T-helper 2 cell treated with Interferon-gamma antibody and Interleukin-4, amounts not matched to agents 100 ng/mL and 5 ng/mL, for 36 hours (primary cell): ENCODE measurements around the gene TGFBI. TPM values are rescaled to one million over a fixed set of nuclear protein-coding genes. Genes with fewer than 3 reads are reported as not detected.
"Not testable (repeated sequence)": the region's sequence is repeated elsewhere in the genome, so short reads cannot be mapped to it uniquely, and the experiment has no call there.

ENCODE experiments used
- intact Hi-C: fragments of 100-400 bp; cut with micrococcal nuclease; formaldehyde crosslinking; loops from one replicate; pipeline ENCODE4 v1.15.1; 2023
- total RNA-seq: library from RNA; stranded (reverse); gene quantifications from 2 replicates; pipeline ENCODE4 v1.2.3, GENCODE V29; 2022

TGFBI gene
- total RNA-seq, 1 donor from 2014 or later = 0.45 TPM

DNA sequence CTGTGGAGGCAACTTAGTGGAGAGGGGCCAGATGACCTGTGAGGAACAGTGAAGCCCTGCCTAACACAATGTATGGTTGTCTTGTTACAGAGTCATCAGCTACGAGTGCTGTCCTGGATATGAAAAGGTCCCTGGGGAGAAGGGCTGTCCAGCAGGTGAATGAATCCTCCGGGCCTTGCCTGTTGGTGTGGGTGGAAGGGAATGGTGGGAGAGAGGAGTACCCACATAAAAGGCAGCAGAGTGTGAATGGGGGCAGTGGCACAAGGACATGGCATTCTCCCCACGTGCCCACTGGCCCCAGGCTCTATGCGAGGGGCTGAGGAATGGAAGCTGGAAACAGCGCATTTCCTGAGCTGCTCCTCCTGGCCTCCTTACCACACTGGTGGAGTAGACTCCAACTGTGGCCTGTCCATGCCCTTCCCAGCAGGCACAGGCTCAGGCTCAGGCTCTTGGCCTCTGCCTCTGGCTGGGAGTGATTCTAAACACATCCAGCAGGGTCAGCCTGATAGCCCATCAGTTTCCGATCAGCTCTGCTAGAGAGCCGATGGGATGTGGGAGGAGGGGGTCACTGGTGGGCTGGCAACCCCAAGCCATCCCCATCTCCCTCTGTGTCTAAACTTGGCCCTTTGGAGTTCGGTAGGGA lies 15.3 kb downstream of the TGFBI start:
- intact Hi-C loops = no loop called here

DNA sequence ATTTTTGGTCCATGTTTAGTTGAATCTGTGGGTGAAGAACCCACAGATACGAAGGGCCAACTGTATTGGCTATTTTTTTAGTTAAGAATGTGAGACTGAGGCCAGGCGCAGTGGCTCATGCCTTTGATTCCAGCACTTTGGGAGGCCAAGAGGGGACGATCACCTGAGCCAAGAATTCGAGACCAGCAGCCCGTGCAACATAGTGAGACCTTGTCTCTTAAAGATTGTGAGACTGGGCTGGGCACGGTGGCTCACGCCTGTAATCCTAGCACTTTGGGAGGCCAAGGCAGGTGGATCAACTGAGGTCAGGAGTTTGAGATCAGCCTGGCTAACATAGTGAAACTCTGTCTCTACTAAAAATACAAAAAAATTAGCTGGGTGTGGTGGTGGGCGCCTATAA lies 16.2 kb downstream of the TGFBI start:
- intact Hi-C loops = not testable (repeated sequence)

DNA sequence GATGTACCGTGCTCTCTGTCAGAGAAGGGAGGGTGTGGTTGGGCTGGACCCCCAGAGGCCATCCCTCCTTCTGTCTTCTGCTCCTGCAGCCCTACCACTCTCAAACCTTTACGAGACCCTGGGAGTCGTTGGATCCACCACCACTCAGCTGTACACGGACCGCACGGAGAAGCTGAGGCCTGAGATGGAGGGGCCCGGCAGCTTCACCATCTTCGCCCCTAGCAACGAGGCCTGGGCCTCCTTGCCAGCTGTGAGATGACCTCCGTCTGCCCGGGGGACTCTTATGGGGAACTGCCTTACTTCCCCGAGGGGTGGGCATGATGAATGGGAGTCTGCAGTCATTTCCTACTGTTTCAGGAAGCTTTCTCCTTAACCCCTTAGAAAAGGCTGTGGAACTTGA lies 17.5 kb downstream of the TGFBI start:
- intact Hi-C loops = no loop called here

DNA sequence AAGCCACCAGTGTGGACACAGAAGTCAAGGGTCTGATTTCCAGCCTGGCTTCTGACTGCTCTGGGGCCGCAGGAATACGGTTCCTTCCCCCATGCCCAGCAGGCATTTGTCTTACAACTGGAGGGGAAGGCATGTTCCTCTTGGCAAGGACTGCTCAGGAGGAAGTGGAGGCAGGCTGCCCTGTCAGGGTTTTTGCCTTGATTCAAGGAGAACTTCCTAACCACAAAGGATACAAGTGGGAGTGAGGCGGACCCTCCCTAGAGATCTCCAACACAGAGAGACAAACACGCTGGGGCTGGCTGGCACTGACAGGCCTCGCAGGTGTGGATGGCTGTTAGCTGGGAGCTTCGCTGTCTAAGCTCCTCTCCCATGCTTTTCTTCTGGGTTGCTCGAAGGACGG lies 19.1 kb downstream of the TGFBI start:
- intact Hi-C loops = no loop called here

DNA sequence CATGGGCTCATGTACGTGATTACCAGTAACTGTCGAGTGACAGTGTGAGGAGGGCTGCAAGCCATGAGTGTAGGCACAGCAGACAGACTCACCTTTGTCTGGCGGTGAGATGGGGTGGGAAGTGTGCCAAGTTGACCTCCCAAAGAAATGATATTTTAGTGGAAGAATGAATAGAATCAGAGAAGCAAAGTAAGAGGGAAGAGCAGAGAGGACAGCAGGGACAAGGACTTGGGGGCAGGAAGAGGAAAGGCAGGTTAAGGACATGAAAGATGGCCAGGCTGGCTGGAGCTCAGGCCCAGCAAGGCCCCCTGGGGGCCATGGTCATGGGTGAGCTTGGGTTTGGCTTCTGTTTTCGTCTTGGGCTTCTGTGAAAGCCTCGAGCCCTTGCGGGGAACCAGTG lies 20.2 kb downstream of the TGFBI start:
- intact Hi-C loops = no loop called here

DNA sequence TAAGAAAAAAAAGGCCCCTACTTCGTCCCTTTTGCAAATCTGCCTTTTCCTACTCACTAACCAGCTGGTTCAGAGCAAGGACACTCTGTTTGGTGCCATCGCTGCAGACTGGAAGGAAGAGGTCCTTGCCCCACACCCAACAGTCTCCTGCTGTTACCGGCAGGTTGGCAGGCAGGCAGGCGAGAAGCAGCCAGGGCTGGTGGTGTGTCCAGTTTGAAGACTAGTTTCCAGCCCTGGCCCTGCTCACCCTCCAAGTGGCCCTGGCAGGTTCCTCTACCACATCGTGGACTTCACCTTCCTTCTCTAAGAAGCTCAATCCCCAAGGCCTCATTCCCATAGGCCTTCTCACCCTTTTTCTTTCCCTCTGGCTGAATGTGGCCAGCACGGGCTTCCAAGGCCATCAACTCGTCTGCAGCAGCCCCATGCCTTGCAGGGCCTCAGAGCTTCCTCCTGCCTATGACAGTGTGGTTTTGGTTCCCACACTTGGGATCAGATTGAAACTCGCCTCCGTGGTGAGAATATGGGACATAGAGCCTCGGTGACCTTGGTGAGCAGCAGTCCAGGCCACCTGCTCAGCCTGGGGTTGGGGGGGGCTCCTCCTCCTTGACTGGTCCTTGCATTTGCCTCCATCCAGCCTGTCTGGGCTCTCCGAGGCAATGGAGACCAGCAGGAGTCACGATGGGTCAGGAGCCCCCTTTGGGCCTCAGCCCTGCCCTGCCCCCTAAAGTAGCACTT lies 22.9 kb downstream of the TGFBI start:
- intact Hi-C loops = no loop called here

DNA sequence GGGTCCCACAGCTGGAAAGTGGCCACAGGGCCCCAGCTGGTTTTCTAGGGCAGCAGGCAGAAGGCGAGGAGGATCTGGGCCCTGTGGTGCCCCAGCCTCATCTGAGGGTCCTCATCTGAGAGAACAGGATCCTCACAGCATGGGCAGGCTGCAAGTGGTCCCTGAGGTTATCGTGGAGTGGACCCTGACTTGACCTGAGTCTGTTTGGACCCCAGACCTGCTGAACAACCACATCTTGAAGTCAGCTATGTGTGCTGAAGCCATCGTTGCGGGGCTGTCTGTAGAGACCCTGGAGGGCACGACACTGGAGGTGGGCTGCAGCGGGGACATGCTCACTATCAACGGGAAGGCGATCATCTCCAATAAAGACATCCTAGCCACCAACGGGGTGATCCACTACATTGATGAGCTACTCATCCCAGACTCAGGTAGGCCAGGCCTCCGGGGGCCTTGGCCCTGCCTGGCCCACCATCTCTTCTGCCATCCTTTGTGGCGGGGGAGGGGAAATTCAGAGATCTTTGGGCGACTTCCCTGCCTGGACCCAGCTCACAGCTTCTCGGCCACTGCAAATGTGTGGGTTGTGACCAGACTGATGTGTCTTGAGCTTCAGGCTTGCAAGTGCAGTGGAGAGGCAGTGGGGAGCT lies 24.0 kb downstream of the TGFBI start:
- intact Hi-C loops = no loop called here

DNA sequence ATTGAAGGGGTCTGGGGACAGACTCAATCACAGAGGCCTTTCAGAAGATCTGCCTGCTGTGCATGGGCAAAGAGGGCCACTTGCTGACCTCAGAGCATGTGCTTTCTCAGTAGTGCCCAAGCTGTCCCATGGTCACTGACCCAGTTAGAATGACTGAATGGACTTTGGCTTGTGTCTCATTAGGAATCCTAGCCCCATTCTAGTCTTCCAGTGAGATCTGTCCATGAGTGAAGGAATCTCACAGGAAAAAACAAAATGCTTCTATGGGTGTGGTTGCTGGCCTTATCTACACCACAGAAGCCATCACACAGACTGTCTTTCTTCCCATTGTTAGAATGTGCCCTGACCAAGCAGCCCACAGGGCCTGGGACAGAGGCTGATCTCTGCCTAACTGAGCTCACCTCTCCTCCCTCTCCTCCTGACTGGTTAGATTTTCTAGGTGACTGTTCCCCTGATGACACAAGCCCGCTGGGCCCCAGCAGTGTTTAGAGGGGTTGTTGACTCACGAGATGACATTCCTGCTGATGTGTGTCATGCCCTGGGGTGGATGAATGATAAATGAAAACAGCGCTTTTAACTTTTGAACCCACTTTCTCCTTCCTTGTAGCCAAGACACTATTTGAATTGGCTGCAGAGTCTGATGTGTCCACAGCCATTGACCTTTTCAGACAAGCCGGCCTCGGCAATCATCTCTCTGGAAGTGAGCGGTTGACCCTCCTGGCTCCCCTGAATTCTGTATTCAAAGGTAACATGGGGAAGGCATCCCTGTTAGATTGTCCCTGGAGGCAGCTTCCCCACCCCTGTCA lies 24.8 kb downstream of the TGFBI start:
- intact Hi-C loops = no loop called here

DNA sequence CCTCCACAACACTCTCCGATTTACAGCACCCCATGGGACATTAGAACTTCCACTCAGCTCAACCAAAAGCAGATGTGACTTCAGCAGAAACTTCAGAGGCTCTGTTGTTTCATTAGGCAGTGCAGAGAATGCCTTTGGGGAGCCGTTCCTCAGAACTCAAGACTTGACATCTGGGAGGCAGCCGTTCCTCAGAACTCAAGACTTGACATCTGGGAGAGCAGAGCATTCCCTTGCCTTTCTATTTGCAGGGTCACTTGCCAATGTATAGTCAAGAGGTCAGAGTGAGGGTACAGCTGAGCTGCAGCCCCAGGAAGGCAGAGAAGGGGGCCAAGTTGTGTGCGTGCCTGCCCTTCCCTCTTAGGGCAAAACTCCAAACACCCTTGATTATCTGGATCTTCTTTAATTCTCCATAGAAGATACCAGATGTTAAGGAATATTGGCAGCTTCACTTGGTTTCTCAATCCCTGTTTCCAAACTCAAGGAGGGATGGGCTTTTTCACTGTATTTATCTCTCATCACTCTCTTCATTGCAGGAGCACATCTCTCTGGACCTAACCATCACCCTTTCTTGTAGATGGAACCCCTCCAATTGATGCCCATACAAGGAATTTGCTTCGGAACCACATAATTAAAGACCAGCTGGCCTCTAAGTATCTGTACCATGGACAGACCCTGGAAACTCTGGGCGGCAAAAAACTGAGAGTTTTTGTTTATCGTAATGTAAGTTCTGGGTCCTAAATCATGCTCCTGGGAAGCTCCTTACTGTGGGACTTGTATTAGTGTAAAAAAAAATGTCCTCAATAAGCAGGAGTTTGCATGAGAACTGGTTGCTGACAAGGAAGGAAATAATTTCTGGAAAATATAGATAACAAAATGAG lies 25.6 kb downstream of the TGFBI start:
- intact Hi-C loops = no loop called here

DNA sequence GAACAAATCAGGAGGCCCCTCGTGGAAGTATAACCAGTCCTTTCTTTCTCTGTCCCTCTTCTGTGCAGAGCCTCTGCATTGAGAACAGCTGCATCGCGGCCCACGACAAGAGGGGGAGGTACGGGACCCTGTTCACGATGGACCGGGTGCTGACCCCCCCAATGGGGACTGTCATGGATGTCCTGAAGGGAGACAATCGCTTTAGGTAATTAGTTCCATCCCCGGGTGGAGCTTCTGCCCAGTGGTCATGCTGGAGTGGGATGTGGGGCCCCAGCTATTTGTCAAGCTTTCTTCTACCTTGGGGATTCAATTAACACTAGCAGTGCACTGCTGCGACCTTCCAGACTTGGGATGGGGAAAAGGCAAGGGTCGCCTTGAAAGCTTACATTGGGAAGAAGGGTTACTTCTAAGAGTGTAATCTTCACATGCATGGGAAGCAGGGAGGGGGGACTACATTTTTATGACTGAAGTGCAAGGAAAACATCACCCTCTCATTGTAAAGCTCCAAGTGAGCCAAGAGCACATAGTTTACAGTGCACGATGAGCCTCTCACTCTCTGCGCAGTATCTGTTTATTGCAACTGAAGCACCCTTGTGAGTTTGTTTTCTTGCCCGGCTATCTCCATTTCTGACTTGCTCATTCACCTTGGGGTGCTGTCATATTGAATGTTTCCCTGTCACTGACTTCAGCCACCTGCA lies 27.0 kb downstream of the TGFBI start:
- intact Hi-C loops = no loop called here

DNA sequence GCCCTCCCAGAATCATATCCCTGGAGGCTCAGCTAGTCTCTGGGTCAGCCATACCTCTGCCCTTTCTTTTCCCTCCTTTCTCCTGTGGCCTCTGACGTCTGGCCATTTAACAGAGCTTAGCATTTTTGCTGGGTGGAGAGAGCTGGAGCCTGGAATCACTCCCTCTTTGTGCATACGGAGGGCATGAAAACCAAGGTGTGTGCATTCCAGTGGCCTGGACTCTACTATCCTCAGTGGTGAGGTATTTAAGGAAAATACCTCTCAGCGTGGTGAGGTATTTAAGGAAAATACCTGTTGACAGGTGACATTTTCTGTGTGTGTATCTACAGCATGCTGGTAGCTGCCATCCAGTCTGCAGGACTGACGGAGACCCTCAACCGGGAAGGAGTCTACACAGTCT lies 27.5 kb downstream of the TGFBI start:
- intact Hi-C loops = no loop called here

DNA sequence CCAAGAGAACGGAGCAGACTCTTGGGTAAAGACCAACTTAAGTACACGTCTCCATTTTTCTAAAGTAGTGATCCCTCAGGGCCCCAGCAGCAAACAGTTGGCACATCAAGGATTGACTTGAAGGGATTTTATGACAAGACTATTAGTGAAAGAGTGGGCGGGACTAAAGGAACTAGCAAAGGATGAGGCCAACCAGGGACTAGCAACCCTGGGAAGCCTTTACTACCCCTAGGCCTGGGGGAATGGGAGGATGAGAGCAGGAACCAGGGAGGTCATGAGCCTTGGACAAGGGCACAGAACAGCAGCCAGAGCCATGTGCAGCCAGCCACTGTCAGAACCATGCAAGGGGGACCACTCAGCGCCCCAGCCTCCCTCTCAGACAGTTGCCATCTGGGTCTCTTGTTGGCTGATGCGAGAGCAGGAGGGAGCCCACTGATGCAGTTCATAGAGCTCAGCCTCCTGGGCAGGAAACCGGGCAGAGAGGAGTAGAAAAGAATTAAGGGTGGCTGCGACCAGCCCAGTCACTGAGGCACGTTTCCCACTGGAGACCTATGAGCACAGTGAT lies 28.1 kb downstream of the TGFBI start:
- intact Hi-C loops = no loop called here

DNA sequence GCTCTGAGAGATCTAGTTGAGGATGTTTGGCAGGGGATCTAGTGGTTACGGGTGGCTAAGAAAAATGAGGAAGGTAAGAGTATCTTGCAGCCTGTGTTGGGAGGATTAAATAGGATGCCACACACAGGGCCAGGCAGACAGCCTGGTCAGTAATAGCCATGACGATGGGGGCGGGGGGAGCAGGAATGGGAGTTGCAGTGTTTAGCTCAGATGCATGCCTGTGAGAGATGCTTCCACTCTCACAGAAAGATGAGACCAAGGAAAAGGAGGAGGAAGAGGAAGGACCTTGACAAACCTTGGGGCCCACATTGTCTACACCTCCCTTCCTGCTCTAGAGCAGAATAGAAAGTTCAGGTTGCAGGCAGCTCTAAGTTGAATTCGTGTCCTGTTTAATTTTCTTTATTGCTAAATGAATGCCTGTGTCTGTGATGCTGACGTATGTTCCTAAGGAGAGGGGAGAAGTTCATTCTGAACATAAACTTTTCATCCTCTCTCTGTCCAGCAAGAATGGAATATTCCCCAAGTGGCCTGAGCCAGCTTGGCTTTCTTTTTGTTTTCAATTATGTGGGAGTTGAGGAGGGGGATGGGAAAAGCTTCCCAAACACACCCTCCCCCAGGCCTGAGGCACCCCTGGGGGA lies 28.7 kb downstream of the TGFBI start:
- intact Hi-C loops = no loop called here

DNA sequence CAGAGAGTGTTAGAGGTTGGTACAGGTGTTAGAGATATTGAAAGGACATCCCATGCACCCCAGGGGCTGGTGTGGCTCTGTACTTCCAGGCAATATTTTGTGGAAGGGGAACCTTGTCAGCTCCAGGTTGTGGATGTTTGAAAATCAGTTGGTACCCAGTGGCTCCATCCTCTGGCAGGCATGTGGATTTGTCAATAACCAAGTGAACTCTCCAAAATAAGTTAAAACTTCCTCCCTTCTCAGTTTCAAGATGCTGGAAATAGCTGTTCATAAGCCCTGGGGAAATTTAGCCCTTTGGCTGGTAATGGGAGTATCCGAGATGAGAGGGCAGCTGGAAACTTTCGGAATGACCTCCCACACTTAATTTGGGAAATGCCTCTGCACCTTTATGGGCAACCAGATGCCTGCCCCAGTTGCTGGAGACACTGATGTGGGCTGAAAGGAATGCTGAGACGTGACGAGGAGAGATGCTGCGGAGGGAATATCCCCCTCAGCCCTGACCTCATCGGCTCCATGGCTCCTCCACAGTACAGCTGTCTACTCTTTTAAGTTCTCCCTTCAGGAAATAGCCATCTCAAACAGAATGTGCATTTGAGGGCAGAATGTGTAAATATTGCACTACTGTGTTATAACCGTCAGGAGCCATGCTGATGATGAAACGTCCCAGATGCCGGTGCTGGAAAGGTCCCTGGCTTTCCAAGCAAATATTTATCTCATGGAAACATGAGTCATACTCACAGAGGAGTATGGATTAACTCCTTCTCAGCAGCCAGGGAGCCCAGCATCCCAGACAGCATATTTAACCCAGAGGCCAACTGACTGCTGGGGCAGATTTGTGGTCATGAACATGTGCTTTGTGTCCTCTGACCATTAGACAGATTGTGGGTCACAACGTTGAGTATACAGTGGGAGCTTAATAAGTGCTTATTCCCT lies 29.5 kb downstream of the TGFBI start:
- intact Hi-C loops = no loop called here

DNA sequence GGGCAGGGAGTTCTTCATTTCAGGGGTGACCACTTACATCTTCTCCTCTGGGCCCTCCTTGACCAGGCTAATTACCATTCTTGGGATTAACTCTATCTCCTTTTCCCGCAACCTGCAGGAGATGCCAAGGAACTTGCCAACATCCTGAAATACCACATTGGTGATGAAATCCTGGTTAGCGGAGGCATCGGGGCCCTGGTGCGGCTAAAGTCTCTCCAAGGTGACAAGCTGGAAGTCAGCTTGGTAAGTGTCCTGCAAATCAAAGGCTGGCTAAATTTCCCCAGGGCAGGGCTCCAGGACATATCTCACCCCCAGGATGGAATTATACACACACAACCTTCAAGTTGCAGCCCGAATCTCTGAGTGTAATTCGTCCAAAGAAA lies 30.2 kb downstream of the TGFBI start:
- intact Hi-C loops = no loop called here

DNA sequence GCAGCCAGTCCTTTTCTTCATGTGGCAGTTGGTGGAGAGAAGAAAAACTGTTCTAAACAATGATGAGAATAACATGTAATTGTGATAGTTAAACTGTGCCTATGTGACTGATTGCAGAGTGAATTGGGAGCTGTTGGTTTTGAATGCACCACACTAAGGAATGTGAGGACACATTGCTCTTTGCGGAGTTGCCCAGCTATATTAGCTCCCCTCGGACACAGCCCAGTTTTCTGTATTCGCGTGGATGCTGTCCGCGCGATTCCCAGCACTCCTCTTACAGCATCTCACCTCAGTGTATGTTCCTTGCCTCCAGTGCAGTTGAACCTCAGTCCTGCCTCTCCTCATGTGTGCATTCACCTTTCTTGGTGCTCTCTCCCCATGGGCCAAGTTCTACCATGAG lies 32.2 kb downstream of the TGFBI start:
- intact Hi-C loops = no loop called here

DNA sequence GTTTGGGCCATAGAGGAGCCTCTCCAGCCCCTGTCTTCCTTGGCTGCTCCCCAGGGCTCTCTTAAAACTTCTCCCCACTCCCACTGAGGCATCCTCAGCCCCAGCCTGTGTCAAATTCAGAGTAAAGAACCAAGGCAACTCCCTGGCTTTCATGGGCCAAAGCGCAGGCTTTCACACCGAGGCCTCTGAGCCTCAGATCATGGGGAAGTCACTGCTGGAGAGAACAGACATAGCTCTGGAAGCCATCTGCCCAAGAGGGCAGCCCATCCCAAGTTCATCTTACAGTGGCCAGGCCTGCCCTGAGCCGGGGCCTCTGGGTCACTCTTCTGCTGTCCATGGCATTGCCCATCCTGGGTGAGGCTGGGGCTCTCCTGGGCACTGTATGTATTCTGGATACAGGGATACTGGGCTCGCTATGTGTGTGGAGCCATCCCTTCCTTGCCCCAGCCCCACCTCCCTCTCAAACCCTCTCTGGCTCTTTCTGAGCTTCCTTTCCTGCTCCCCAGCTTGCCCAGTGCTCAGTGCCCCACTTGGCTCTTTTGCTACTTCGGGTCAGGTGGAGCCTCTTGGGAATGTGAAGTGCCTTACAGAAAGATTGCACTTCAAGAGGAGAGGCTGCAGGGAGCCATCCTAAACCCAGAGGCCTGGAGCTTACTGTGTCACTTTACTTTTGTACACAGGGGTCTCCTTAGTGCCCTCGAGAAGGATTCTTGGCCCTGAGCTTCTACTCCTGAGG lies 33.0 kb downstream of the TGFBI start:
- intact Hi-C loops = loop anchor here (1.0 kb wide), 2 partner anchors 84 to 174 kb away; no protein-coding TSS in a partner anchor
